ENCODE measurements around the gene LCMT2. TPM values are rescaled to one million over a fixed set of nuclear protein-coding genes. Genes with fewer than 3 reads are reported as not detected.

Gene LCMT2, protein sequence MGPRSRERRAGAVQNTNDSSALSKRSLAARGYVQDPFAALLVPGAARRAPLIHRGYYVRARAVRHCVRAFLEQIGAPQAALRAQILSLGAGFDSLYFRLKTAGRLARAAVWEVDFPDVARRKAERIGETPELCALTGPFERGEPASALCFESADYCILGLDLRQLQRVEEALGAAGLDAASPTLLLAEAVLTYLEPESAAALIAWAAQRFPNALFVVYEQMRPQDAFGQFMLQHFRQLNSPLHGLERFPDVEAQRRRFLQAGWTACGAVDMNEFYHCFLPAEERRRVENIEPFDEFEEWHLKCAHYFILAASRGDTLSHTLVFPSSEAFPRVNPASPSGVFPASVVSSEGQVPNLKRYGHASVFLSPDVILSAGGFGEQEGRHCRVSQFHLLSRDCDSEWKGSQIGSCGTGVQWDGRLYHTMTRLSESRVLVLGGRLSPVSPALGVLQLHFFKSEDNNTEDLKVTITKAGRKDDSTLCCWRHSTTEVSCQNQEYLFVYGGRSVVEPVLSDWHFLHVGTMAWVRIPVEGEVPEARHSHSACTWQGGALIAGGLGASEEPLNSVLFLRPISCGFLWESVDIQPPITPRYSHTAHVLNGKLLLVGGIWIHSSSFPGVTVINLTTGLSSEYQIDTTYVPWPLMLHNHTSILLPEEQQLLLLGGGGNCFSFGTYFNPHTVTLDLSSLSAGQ
- 3.9 and 7.0 TPM in 2 replicates for total RNA-seq

DNA sequence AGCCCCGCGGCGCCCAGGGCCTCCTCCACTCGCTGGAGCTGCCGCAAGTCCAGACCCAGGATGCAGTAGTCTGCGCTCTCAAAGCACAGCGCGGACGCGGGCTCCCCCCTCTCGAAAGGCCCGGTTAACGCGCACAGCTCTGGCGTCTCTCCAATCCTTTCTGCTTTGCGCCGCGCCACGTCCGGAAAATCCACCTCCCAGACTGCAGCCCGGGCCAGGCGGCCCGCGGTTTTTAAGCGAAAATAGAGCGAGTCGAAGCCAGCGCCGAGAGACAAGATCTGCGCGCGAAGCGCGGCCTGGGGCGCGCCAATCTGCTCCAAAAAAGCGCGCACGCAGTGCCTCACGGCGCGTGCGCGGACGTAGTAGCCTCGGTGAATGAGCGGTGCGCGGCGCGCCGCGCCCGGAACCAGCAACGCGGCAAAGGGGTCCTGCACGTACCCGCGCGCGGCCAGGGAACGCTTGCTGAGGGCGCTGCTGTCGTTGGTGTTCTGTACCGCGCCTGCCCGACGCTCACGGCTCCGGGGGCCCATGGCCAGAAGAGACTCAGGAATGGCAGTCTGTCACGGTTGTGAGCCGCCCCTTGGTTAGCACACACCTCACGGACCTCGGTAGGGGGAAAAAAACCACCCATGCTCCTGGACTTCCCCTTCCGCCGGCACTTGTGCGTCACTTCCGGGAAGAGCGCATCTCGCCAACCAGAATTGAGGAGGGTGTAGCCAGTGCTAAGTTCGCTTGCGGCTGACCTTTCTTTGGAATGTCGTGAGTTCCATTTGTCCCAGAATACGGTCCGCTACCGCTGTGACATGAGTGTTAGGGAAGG lies at the start of gene LCMT2:
Gene LCMT2, minus strand, starts transcription at position 614 of the 820 bp plus-strand sequence. Its CDS starts 84 bp downstream, at position 530.

DNA sequence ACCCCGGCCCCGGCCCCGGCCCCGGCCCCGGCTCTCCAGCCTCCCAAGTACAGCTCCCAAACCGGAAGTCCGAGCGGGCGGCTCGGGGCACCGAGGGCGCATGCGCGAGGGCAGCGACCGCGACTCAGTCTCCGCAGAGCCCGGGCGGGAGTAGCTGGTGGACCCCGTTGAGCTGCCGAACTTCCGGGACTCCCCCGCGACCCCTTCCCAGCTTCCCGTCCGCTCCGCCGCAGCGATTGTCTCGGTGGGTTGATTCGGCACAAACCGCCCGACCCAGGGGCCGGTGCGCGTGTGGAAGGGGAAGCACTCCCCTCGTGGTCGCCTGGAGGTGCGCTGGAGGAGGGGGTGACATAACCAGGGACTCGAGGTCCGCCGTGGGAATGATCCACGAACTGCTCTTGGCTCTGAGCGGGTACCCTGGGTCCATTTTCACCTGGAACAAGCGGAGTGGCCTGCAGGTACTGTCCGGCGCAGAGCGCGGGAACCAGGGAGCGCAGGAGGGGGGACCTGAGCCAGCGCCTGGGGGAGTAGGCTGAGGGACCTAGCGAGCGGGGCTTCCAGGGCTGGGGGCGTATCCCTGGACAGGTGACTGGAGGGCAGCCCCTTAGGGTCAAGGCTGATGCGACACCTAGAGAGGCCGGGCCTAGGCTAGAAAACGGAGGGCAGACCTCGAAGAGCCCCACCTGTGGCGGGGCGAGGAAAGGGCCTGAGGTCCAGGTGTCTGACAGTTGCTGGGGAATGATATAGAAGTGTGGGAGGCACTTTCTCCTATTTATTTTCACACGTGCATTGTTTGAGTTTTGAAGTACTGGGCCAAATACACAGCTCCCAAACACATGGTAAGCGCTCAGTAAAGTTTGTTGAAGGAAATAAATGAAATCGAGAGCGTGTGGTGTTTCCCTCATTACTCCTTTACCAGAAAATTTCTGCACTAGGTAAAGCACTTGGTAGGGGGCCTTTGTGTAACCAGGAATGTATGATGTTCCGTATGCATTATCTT lies 40.9 kb upstream of the LCMT2 start, which contains the start of the genes TUBGCP4 and ZSCAN29:
Gene TUBGCP4, plus strand, starts transcription at position 127 of the 1,000 bp plus-strand sequence. Its CDS starts 254 bp downstream, at position 381.
Gene ZSCAN29, minus strand, starts transcription at position 69 of the 1,000 bp plus-strand sequence. CDS start 1,130 bp downstream, outside the sequence.

DNA sequence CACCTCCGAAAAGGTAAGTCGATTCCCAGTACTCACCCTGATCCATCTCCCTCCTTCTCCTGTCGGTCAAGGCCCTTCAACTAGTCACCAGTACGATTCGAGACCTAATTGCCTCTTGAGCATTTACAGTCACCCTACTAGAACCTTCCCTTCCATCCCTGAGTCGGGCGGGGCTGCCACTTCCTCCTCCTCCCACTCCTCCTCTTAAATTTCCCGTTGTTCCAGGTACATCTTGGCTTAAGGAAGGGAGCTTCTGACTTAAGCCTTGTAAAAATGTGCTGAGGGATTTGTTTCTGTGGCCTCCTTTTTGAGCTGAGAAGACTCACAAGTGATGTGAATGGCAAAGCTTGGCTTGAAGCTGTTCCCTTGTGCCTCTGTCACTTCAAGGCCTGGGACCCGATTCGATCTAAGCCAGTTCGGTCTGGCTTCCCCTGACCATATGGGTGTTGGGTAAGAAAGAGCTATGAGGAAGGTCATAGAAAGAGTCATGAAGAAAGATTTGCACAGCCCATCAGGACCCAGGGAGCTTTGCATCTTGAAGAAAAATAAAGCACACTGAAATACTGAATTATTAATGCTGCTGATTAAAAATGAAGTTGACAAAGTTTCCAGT lies 28.1 kb downstream of the LCMT2 start, which contains the start of gene TGM7:
Gene TGM7, minus strand, starts transcription at position 51 of the 613 bp plus-strand sequence.

Other genes with a start within 250 kb of the LCMT2 start
- 19.5 and 19.6 TPM in 2 replicates for gene UBR1, start 224.5 kb downstream of the LCMT2 start, total RNA-seq
- gene TMEM62, start 197.0 kb downstream of the LCMT2 start, total RNA-seq = 21.0 and 37.7 TPM in 2 replicates
- gene CCNDBP1, start 145.2 kb downstream of the LCMT2 start, total RNA-seq = 43.5 and 75.4 TPM in 2 replicates
- gene EPB42, start 109.6 kb downstream of the LCMT2 start, total RNA-seq = not detected in 2 replicates
- 0.21 and 0.48 TPM in 2 replicates for gene TGM5, start 63.6 kb downstream of the LCMT2 start, total RNA-seq
- not detected in 2 replicates for gene TGM7, start 28.3 kb downstream of the LCMT2 start, total RNA-seq
- 33.3 and 38.2 TPM in 2 replicates for gene ZSCAN29, start 40.5 kb upstream of the LCMT2 start, total RNA-seq
- 22.7 and 24.1 TPM in 2 replicates for gene TUBGCP4, start 40.5 kb upstream of the LCMT2 start, total RNA-seq
- 28.0 and 31.1 TPM in 2 replicates for gene TP53BP1, start 162.6 kb upstream of the LCMT2 start, total RNA-seq
- 0.21 and 0.24 TPM in 2 replicates for gene MAP1A, start 187.0 kb upstream of the LCMT2 start, total RNA-seq

Data from tracheal epithelial cell (primary cell).